Endothelial cell of umbilical vein (primary cell): ENCODE results near the gene HFE. TPM values are rescaled to one million over a fixed set of nuclear protein-coding genes. Genes with fewer than 3 reads are reported as not detected.

Experiments used
- BruUV-seq: library from RNA; stranded (reverse); fragments of 400-500 nt; replicated peaks from 2 replicates; lab custom pipeline; 2021; lab: Mats Ljungman, UMichigan
- CTCF ChIA-PET: fragments of 300-600, 350-600 bp; sonication (Branson Sonifier 250); formaldehyde crosslinking; loops from one replicate; lab custom pipeline; 2021; ENCODE audit warnings: antibody characterized with exemption, inconsistent platforms; lab: Charles Lee
- POLR2A ChIA-PET: fragments of 300-600, 350-600 bp; sonication (Branson Sonifier 250); formaldehyde crosslinking; loops from one replicate; lab custom pipeline; 2021; ENCODE audit warnings: antibody characterized with exemption, inconsistent platforms; lab: Charles Lee
- DNase-seq: peaks from one replicate; pipeline ENCODE4 v3.0.0-alpha.2; 2011; ENCODE audit warnings: low read depth, low spot score
- FAIRE-seq: peaks from 2 replicates; lab custom pipeline; 2011; peaks lifted over from hg19 to GRCh38; lab: Jason Lieb, UNC
- H2AFZ ChIP-seq: 2 replicates; pipeline ENCODE4 v1.6.0; 2012; ENCODE audit warnings: low read depth, low read length, control low read depth, inconsistent platforms
- H3K27ac ChIP-seq: 2 replicates; pipeline ENCODE4 v1.5.1; 2011; ENCODE audit warnings: low read depth, mild to moderate bottlenecking, control low read depth, low read length, moderate library complexity; ENCODE audit not compliant: insufficient read depth
- H3K27me3 ChIP-seq, 2 experiments: 2 replicates each; pipeline versions ENCODE4 v1.6.0 to v1.6.1; 2011; ENCODE audit warnings: low read length in 2 of 2, mixed read lengths in 1 of 2; ENCODE audit not compliant: control insufficient read depth in 2 of 2, insufficient read depth in 2 of 2
- H3K36me3 ChIP-seq, 2 experiments: 2 replicates in 1 of 2; 3 replicates in 1 of 2; pipeline ENCODE4 v1.5.1; 2011; ENCODE audit warnings: low read length in 2 of 2, mild to moderate bottlenecking in 1 of 2, moderate library complexity in 1 of 2; ENCODE audit not compliant: control insufficient read depth in 2 of 2, insufficient read depth in 2 of 2; ENCODE audit errors: extremely low read depth in 1 of 2
- H3K4me1 ChIP-seq: 3 replicates; pipeline ENCODE4 v1.5.1; 2011; ENCODE audit warnings: mild to moderate bottlenecking, low read length; ENCODE audit not compliant: control insufficient read depth, insufficient read depth; ENCODE audit errors: extremely low read depth
- H3K4me2 ChIP-seq: 2 replicates; pipeline ENCODE4 v1.6.1; 2011; ENCODE audit warnings: low read length, control low read depth, mixed read lengths; ENCODE audit not compliant: insufficient read depth
- H3K4me3 ChIP-seq, 3 experiments: fragments of 200-600 bp in 1 of 3; sonication (generic), shearing (Covaris generic) in 1 of 3; replicated peaks in 1 of 3; 2 replicates each; pipeline ENCODE4 v1.5.1; 2011 to 2016; ENCODE audit warnings: control low read depth in 3 of 3, low read length in 3 of 3, mild to moderate bottlenecking in 2 of 3, inconsistent platforms in 1 of 3, low read depth in 1 of 3, moderate library complexity in 1 of 3; ENCODE audit not compliant: insufficient read depth in 1 of 3
- H3K79me2 ChIP-seq: 2 replicates; pipeline ENCODE4 v1.6.0; 2012; ENCODE audit warnings: low read length, inconsistent platforms; ENCODE audit not compliant: control insufficient read depth, insufficient read depth
- H3K9ac ChIP-seq: replicated peaks from 2 replicates; pipeline ENCODE3; 2011; ENCODE audit warnings: low read length, control low read depth; ENCODE audit not compliant: insufficient read depth; ENCODE audit errors: extremely low read depth
- H3K9me1 ChIP-seq: replicated peaks from 3 replicates; pipeline ENCODE4 v1.6.0; 2011; ENCODE audit warnings: mild to moderate bottlenecking, low read length; ENCODE audit not compliant: control insufficient read depth, insufficient read depth; ENCODE audit errors: extremely low read depth
- H3K9me3 ChIP-seq: replicated peaks from 2 replicates; pipeline ENCODE4 v1.5.1; 2012; ENCODE audit warnings: low read length, inconsistent platforms; ENCODE audit not compliant: control insufficient read depth, insufficient read depth
- H4K20me1 ChIP-seq: replicated peaks from 2 replicates; pipeline ENCODE3; 2011; ENCODE audit warnings: mild to moderate bottlenecking, low read length; ENCODE audit not compliant: control insufficient read depth, insufficient read depth; ENCODE audit errors: extremely low read depth
- EZH2 ChIP-seq: IDR thresholded peaks from 2 replicates; pipeline ENCODE4 v1.6.1; 2012; ENCODE audit warnings: borderline replicate concordance, low read depth, mild to moderate bottlenecking, moderate library complexity, low read length, inconsistent platforms; ENCODE audit not compliant: severe bottlenecking
- FOS ChIP-seq: IDR thresholded peaks from 2 replicates; pipeline ENCODE4 v1.6.1; 2011; ENCODE audit warnings: mild to moderate bottlenecking, low read length, moderate library complexity, borderline replicate concordance; ENCODE audit not compliant: insufficient read depth
- POLR2A ChIP-seq: IDR thresholded peaks from 2 replicates; pipeline ENCODE4 v1.6.1; 2012; ENCODE audit warnings: low read depth, mild to moderate bottlenecking, control low read depth, low read length
- POLR2AphosphoS5 ChIP-seq: IDR thresholded peaks from 2 replicates; pipeline ENCODE4 v1.6.1; 2012; ENCODE audit warnings: low read depth, mild to moderate bottlenecking, control low read depth, low read length, moderate library complexity; ENCODE audit not compliant: insufficient read depth
- dilution Hi-C: fragments of 300-500 bp; cut with MboI; formaldehyde crosslinking; loops from one replicate; pipeline ENCODE4 v1.15.0; 2019; ENCODE audit warnings: low sequenced_read_pairs; ENCODE audit not compliant: extremely low pct_ligation_motif_present
- intact Hi-C: fragments of 100-400 bp; cut with micrococcal nuclease; formaldehyde crosslinking; loops from one replicate; pipeline ENCODE4 v1.10.0; 2022
- polyA plus RNA-seq, 4 experiments: library from polyadenylated mRNA; depleted of rRNA in 3 of 4; stranded (reverse) in 3 of 4; unstranded in 1 of 4; fragments of >200 nt; gene quantifications; 2 replicates each; pipeline versions ENCODE4 v1.2.1 to v1.2.3, GENCODE V29; 2011 to 2012; ENCODE audit warnings: missing spikeins in 1 of 4
- total RNA-seq: library from RNA; stranded (reverse); gene quantifications from 2 replicates; pipeline ENCODE4 v1.2.3, GENCODE V29; 2021

Gene HFE
- total and polyA plus RNA-seq, 2 donors (not counting 3 experiments of a cell fraction or from before 2014, with no cell fraction given): 6.3 to 8.1 TPM

DNA sequence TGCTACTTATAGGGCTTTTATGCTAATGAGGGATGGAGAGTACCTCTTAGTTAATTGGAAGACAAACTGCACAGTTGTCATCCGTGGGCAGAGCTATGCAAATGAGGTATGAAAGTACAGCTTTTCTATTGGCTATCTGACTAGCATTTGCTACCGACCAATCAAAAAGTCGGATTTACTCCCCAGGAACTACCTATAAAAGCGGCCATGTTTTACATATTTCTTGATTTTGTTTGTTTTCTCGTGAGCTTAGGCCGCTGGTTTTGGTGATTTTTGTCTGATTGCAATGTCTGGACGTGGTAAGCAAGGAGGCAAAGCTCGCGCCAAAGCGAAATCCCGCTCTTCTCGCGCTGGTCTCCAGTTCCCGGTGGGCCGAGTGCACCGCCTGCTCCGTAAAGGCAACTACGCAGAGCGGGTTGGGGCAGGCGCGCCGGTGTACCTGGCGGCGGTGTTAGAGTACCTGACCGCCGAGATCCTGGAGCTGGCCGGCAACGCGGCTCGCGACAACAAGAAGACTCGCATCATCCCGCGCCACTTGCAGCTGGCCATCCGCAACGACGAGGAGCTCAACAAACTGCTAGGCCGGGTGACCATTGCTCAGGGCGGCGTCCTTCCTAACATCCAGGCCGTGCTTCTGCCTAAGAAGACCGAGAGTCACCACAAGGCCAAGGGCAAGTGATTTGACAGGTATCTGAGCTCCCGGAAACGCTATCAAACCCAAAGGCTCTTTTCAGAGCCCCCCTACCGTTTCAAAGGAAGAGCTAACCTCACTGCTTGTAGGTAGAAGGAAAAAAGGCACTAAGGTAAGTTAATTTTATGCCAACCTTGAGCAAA is 36.9 kb downstream of the HFE start:
- H2AFZ ChIP-seq: no peak overlapping the region
- peak overlapping the region; percentile 95 for H3K4me2 ChIP-seq
- no peaks in the 10 kb centered on the region for H3K36me3 ChIP-seq
- H3K9me1 ChIP-seq: no peaks in the 10 kb centered on the region
- H3K4me3 ChIP-seq: peak overlapping the region; percentile 88 to 99 (median 97)
- peak overlapping the region; percentile 98 for H3K9ac ChIP-seq
- no peaks in the 10 kb centered on the region for H3K27me3 ChIP-seq
- intact Hi-C loops (loop anchor here (1.0 to 5.0 kb wide), 11 partner anchors 21 to 1743 kb away; a partner anchor contains a TSS), dilution Hi-C loops (no loop called here)
- H4K20me1 ChIP-seq: no peaks in the 10 kb centered on the region
- H3K27ac ChIP-seq: peak overlapping the region; percentile 70
- POLR2A ChIA-PET: interaction anchor here (0.6 to 5.8 kb wide), 32 partner anchors 8 to 1023 kb away, joined by 3 to 265 read pairs (median 6); partner anchors contain the start of gene HFE
- peaks cover 6% of the 10 kb centered on the region for H3K4me1 ChIP-seq
- CTCF ChIA-PET: interaction anchor here (0.7 to 4.1 kb wide), 17 partner anchors 10 to 98 kb away, joined by 3 to 28 read pairs (median 4); a partner anchor contains a TSS
- FAIRE-seq (peak; percentile 71), DNase-seq (peak; percentile 98)
- no peak for TF ChIP-seq FOS
- peak; percentile 47 for TF ChIP-seq POLR2AphosphoS5
- no peak for TF ChIP-seq EZH2
- peak; percentile 95 for TF ChIP-seq POLR2A
- no peaks in the 10 kb centered on the region for H3K9me3 ChIP-seq
- peaks cover 14% of the 10 kb centered on the region for H3K79me2 ChIP-seq
- BruUV-seq: TSS peak; percentile 100
